HG03064 (cell line): ENCODE results near the gene AMPD2.
"Not testable (repeated sequence)": the region's sequence is repeated elsewhere in the genome, so short reads cannot be mapped to it uniquely, and the experiment has no call there.

Experiments used
- ATAC-seq: cut with Tn5 transposase; IDR thresholded peaks from one replicate; pipeline ENCODE4 v1.9.1; 2021; ENCODE audit warnings: low read depth; ENCODE audit not compliant: unreplicated experiment

Gene AMPD2

DNA sequence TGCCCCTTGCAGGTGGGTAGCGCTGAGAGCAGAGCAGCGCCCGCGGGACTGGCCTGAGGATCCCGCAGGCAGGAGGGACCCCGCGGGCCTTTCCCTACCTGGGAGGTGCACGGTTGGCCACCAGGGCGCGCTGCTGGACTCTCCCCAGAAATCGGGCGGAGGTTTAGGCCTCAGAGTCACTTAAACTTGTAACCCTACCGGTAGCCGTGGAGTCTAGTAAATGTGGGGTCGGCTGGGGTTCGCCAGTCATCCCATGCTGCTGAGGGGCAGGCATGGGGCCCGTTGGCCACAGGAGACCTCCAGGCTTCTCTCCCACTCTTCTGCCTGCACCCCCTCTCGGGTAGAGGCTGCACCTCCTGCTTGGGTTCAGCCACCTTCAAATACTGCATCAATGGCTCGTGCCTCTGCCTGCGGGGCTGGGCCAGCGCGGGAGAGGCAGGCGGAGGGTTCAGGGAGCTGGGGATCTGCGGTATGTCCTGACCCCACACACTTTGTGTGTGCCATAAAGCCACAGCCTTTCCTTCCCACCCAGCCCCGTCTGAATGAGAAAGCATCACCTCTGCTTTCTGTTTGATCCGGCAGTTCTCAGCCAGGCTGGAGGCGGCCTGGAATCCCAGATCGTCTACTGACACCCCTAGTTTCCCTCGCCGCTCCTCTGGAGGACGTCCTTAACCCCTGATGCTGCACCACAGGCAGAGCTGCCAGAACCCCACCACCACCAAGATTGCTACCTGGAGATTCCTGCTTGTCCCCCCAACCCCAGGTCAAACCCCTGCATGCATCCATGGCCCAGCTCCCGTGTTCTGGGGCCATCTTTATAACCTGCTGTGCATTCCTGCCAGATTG lies 24.0 kb downstream of the AMPD2 start:
- ATAC-seq, result peak; percentile 84

DNA sequence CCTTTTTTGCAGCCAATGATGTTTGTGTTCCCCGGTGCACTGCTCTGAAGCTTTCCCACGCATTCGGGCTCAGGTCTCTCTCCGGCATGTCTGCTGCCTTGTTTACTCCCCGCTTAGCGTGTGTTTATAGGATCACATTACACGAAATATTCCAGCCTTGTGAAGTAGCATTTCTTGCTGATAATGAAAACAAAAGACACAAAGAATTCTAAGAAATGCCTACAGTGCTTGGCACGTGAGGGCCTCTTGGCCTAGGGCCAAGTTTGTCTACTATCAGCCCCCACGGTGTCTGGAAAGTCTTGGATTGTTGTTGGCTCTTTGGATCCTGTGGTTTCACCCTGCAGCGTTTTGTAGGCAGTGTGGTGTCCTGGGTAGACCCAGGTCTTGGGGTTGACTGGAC lies 25.0 kb downstream of the AMPD2 start:
- ATAC-seq, result no peak

DNA sequence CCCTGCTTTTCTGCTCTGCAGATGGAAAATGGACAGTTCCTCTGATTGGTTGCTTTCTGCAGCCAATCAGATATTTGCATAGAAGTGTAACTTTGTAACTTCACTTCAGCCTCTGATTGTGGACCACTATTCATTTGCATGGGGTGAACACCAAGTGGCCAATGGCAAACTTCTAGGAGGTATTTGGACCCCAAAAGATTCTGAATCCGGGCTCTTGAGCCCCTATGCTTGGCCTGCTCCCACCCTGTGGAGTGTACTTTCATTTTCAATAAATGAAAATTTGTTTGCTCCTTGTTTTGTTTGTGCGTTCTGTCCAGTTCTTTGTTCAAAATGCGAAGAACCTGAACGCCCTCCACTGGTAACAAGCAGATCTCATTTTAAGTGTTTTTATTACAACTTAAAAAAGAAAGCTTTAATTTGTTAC lies 29.9 kb downstream of the AMPD2 start:
- ATAC-seq, result no peak

DNA sequence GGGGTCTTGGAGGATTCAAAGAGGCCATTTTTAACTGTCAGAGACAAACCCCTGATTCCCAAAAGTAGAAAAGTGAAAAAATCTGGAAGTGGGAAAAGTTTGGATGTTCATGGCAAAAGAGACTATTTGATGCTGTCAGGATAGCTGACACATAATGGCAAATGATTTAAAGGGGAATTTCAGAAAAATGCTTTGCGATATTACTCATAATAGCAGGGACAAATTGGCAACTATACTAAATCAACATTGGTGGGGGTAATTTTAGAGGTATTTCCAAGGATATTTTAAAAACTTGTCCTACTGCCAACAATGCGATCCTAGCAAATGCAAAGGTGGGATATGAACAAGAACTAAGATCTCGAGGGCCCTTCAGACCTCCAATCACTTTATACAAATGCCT lies 31.0 kb downstream of the AMPD2 start:
- ATAC-seq, result no peak

DNA sequence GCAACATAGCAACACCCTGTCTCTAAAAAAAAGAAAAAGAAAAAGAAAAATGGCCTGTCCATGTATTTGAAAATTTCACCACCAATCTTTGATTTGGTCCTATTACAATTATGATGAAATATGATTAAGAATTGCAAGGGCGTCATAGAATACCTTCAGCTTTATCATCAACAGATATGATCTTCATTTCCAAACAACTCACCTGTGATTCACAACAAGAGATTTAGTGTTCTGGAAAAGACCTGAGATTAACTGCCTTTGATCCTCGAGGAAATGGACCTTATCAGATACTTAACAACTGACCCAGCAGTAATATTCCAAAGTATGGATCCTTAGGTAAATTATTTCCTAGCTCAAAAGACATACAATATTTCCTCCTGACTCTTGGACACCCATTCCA lies 32.8 kb downstream of the AMPD2 start:
- ATAC-seq, result no peak

DNA sequence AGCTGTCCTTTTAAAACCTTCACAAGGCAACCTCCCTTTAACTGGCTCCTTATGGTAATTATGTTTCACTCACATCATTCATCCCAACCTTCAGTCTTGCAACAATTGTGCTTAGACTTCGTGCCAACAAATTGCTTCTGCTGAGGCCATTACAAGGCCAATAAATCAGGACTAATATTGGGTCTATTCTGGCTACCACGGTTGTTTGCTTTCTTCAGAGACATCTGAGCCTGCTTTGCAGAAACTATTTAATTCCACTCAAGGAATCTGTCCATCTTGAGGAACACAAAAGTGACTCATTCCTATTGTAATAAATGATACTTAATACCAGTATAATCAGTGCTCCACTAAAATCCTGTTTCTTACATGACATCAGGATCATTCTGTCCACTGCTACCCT lies 33.7 kb downstream of the AMPD2 start:
- ATAC-seq, result no peak

DNA sequence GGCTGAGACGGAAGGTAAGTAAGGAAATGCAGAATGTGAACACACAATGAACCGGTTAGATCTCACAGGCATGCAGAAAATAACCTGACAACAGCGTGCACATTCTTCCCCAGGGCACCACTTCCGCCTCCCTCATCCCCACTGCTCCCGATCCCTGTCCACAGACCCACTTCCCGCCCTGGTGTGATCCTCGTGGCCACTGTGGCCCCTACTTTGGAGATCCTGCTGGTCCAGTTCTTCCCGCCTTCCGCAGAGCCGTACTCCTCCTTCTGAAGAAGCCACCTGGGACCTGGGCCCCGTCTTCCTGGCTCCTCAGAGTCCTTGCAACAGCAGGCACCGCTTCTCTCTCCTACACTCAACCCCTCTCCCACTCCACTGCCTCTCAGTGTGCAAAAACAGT lies 34.9 kb downstream of the AMPD2 start:
- no peak for ATAC-seq

DNA sequence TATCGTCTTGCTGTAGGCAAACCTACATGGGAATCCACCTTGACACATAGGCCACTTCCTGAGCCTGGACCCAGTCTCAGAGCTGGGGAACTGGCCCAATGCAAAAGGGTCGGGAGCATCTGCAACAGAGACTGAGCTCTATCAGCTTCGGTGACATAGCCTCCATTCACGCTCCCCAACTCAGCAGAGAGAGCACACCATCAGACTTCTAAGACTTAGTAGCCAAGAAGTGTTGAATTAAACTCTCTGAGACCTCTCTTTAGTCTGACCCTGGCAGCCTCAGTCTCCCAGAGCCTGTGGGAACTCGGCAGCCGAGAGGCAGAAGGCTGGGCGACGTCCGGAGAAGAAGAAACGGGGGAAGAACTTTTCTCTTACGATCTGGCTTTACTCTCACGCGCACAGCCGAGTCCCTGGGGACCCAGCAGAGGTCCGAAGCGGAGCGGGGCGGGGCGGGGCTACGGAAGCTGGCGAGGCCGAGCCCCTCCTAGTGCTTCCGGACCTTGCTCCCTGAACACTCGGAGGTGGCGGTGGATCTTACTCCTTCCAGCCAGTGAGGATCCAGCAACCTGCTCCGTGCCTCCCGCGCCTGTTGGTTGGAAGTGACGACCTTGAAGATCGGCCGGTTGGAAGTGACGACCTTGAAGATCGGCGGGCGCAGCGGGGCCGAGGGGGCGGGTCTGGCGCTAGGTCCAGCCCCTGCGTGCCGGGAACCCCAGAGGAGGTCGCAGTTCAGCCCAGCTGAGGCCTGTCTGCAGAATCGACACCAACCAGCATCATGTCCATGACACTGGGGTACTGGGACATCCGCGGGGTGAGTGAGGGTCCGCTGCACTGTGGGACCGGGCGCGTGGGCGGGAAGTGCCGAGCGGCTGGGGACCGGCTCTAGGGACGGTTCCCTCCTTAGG lies 36.2 kb downstream of the AMPD2 start, which contains the start of gene GSTM4:
Gene GSTM4 (plus strand): TSS at position 485 of the 905 bp plus-strand sequence. CDS start 291 bp downstream, at position 776.
- ATAC-seq, result peak; percentile 93

DNA sequence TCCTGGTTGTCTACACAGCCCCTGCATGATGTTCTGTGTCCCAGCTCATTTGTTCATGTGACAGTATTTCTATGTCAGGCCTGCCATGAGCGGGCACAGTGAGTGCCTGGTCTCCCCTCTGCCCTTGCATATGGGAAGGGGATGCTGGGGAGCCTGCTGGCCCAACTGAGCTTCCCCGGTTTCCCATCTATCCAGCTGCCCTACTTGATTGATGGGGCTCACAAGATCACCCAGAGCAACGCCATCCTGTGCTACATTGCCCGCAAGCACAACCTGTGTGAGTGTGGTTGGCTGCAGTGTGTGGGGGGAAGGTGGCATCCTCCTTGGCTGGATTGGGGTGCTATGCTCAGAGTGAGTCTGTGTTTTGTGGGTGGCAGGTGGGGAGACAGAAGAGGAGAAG lies 37.8 kb downstream of the AMPD2 start:
- ATAC-seq, result no peak

DNA sequence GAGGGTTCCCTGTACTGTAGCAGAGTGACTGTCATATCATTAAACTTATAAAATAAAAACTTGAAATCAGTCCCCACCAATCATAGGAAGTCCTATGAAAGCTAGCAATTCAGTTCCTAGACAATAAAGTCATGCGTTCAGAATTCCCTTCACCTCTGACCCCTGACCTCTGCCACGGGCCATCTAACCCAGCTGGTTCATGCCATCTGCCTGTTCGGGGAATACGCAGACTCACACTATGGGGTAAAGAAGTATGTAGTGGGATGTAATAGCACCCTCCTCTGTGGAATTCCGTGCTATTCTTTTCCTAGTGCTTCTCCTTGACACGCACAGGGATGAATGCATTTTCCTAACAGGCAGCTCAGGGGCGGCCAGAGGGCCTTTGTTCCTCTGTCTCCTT lies 38.3 kb downstream of the AMPD2 start:
- ATAC-seq, result no peak

DNA sequence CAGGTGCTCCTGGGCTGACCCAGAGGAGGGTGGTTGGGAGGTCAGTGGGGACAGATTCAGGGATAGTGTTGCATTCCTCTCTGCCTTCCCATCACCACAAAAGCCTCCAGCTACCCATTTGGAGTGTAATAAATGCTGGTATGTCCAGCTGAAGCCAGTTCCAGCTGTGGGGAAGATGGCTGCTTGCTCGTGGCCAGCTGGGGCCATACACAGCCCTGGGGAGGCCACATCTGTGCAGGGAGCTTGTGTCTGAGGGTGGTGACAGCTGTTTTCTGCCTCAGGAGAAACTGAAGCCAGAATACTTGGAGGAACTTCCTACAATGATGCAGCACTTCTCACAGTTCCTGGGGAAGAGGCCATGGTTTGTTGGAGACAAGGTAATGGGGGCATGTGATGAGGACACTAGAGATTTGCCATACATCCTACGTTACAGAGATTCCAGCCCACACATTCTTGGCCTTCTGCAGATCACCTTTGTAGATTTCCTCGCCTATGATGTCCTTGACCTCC lies 39.0 kb downstream of the AMPD2 start:
- no peak for ATAC-seq

DNA sequence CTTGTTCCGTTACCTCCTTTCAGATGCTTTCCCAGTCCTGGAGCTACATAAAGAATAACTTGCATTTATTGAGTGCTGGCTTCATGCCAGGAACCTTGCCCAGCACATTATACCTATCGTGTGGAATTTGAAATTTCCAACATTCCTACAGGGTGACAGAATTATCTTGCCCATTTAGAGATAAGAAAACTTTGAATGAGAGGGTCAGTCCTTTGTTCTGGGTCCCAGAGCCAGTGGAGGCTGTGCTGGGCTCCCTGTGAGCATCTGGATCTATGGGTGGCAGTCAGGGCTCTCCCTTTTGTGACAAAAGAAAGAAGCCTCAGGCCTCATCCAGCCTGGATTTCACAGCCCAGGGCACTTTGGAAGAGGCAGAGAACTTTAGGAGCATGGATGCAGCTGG lies 39.5 kb downstream of the AMPD2 start:
- ATAC-seq, result no peak

DNA sequence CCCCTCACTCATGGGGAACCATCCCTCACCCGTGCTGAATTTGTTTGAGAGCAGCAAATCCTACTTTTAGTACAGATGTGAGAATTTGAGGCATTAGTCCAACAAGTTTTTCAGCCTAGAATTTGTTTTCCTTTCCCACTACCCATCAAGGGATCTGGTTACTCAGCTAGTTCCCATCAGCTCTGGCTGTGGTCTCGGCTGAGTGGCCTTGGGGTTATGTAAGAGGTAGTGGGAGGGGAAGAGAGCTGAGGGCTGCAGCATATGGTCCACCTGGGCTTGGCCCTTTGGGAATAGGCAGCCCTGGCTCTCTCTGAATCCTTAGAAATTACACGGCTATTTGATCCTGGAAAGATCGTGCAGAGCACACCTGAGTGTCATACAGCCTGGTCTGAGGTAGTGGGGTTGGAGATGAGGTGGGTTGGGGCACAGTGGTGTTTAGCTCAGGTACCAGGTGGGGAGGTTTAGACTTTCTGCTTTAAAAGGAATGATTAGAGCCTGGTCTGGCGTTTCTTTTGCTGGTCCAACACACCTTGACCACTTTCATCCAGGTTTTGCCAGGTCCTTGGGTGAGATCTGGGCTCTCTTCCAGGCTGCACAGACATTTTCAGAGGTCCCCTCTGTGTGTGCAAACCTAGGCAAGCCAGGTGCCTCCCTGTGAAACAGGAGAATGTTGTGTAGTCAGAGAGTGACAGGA lies 40.5 kb downstream of the AMPD2 start:
- ATAC-seq, result no peak

DNA sequence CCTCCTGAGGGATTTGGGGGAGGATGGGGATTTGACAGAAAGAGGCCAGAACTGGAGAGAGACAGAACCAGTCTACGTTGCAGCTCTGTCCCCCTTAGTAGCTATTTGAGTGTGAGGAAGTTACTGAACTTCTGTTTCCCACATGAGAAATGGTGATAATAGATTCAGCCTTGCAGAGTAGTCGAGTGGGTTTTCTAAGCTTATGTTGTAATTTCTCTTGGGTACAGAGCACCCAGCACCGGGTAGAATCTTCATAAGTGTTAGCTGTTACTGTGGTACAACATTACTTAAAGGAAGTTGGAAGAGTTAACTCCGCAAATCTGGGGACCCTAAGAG lies 41.0 kb downstream of the AMPD2 start:
- ATAC-seq, result not testable (repeated sequence)

DNA sequence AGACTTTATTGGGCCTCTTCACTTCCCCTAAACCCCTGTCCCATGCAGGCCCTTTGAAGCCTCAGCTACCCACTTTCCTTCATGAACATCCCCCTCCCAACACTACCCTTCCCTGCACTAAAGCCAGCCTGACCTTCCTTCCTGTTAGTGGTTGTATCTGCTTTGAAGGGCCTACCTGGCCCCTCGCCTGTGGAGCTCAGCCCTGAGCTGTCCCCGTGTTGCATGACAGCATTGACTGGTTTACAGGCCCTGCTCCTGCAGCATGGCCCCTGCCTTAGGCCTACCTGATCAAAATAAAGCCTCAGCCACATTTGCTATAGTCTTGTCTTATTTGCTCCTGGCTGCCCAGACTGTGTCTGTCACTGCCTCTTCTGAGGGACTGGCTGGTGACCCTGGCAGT lies 41.8 kb downstream of the AMPD2 start:
- ATAC-seq, result no peak

DNA sequence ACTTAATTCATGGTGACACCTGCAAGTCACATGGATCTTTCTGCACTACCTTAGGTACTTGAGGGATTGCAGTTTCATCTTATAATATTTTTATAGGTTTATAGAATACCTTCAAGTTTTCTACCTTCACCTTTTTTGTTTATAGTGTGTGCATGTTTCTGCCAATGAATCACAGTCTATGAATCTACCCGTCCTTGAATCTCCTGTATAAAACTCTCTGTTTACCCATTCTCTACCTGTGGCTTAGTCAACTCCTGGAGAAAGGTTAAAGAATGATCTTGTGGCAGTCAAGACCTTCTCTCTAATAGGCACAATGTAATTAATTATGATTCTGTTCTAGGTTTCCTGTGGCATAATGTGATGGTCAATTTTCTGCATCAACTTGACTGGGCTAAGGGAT lies 45.0 kb downstream of the AMPD2 start:
- ATAC-seq, result no peak

DNA sequence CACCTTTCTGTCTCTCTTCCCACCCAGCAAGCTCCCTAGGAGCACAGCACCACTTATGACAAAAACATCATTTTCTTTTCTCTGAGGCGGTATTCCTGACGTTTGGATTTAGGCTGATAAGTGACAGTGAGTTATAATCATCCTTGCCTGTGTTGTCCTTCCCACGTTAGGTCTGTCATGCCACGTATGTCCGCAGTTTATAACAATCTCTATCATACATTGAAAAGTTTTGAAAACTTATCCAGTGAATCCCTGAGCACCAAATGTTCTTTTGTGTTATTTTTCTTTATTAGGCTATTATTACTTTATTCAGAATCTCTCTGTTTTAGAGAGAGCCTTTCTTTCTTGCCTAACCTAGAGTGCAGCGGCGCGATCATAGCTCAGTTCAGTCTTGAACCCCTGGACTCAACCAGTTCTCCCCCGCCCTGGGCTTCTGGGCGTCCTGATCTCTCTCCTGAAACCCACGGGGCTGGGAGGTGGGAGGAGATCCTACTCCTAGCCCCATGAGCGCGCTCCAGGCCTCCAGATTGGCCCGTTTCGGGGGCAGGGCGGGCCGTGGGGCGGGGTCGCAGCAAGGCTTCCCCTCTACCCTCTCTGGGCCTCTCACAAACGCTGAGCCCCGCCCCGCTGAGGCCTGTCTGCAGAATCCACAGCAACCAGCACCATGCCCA lies 48.0 kb downstream of the AMPD2 start, which contains the start of gene GSTM2:
Gene GSTM2 (plus strand): TSS at position 606 of the 671 bp plus-strand sequence. CDS start 59 bp downstream, at position 665.
- ATAC-seq, result peak; percentile 87

DNA sequence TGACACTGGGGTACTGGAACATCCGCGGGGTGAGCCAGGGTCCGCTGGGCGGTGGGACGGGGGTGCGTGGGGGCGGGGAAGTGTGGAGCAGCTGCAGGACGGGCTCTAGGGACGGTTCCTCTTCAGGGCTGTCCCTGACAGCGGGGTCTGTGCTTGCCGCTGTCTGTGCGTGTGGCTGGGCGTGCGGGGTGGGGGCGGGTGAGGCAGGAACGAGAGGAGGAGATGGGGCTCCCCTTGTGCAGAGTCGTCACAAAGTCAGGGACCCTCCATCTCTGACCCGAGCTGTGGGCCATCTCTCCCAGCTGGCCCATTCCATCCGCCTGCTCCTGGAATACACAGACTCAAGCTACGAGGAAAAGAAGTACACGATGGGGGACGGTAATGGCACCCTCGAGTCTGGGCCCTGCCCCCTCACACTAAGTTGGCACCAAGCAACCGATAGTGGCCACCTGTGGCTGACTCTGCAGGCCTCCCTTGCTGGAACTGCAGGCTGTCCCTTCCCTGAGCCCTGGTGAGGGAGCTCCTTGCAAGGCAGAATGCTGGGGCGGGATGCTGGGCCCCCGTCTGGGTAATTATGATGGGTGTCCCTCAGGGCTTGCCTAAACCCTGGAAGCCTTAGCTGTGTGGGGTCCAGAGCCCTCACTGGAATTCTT lies 48.6 kb downstream of the AMPD2 start:
- peak; percentile 31 for ATAC-seq

DNA sequence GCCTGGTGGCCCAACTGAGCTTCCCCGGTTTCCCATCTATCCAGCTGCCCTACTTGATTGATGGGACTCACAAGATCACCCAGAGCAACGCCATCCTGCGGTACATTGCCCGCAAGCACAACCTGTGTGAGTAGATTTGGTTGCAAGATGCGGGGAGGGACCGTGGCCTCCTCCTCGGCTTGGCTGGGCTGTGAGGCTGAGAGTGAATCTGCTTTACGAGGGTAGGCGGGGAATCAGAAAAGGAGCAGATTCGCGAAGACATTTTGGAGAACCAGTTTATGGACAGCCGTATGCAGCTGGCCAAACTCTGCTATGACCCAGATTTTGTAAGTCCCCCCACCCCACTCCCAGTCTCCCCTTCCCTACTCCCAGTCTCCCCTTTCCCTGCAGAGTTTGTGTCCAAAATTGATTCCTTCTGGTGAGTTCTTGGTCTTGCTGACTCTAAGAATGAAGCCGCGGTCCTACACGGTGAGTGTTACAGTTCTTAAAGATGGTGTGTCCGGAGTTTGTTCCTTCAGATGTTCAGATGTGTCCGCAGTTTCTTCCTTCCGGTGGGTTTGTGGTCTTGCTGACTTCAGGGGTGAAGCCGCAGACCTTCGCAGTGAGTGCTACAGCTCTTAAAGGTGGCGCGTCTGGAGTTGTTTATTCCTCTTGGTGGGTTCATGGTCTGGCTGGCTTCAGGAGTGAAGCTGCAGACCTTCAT lies 49.8 kb downstream of the AMPD2 start:
- ATAC-seq, result no peak
